Ectodermal cell (in vitro differentiated cells): ENCODE data around the gene EVL.

Experiments used
- H3K27ac ChIP-seq: 2 replicates; pipeline ENCODE4 v1.7.0; 2013; ENCODE audit warnings: mild to moderate bottlenecking, low read depth, low read length; ENCODE audit not compliant: insufficient read depth, poor library complexity, severe bottlenecking
- H3K27me3 ChIP-seq: 2 replicates; pipeline ENCODE4 v1.7.0; 2013; ENCODE audit warnings: mild to moderate bottlenecking, low read length; ENCODE audit not compliant: insufficient read depth, control insufficient read depth, poor library complexity, severe bottlenecking
- H3K36me3 ChIP-seq: one replicate; pipeline ENCODE4 v1.7.0; 2013; ENCODE audit warnings: low read length; ENCODE audit not compliant: control insufficient read depth, insufficient read depth
- H3K4me1 ChIP-seq: one replicate; pipeline ENCODE4 v1.7.0; 2013; ENCODE audit warnings: low read length; ENCODE audit not compliant: control insufficient read depth, insufficient read depth
- H3K4me3 ChIP-seq: 2 replicates; pipeline ENCODE4 v1.7.0; 2013; ENCODE audit warnings: low read depth, low read length, control low read depth; ENCODE audit not compliant: insufficient read depth
- H3K9me3 ChIP-seq: 2 replicates; pipeline ENCODE4 v1.7.0; 2013; ENCODE audit warnings: mild to moderate bottlenecking, low read length, moderate library complexity; ENCODE audit not compliant: control insufficient read depth
- WGBS, 2 experiments: methylation state at CpG; one replicate each; pipeline ENCODE4 v1.1.7; 2013; ENCODE audit warnings: missing lambda C conversion rate in 2 of 2; 5-methylcytosine and 5-hydroxymethylcytosine counted together

Gene EVL

DNA sequence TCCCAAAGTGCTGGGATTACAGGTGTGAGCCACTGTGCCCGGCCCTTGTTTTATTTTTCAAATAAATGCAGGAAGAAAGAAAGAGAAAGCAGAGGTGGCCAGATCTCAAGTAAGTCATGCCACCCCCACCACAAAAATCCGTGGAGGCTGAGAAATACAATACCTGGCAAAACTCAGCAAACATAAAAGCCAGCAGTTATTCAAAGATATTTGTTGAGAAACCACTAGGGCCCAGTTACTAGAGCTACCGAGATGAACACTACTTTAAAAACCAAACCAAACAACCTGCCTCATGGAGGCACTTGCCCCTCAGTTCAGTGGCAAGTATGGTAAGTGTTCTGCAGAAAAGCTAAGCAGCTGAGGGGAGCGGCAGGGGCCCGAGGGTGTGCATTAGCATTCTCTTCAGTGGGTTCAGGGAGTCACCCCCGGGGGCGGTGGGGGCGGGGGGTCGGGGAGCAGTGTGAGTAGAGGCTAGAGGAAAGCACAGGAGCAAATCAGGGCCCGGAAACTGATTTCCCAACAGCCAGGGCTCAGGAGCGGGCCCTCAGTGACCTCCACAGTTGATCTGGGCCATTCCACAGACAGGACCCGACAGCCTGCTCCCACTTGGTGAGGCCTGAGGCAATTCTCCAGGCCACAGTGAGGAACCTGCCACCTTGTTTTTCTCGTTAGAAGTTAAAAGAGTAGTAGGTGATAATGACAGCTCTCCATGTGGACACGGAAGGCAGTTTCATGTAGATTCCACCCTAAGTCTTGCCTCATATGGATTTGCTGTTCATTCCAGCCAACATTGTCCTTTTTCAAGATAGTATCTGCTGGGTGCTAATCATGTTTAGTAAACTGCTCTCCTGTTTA is 8.6 kb downstream of the EVL start:
- 78 to 83% methylated on average over 14 of the region's 14 CpGs for WGBS, 2 experiments

GRCh38 chr14:100074431-100075100 is 9.3 kb downstream of the EVL start:
- 95 to 97% methylated on average over 7 of the region's 7 CpGs for WGBS, 2 experiments
- Histone ChIP-seq H3K36me3 (no peaks in the 10 kb centered on the region), H3K4me3 (no peak overlapping the region), H3K27me3 (no peaks in the 10 kb centered on the region), H3K27ac (no peak overlapping the region), H3K4me1 (no peaks in the 10 kb centered on the region), H3K9me3 (no peaks in the 10 kb centered on the region)

More for the DNA sequence above, 8.6 kb downstream of the EVL start:
- Histone ChIP-seq H3K4me1 (no peaks in the 10 kb centered on the region), H3K36me3 (no peaks in the 10 kb centered on the region), H3K4me3 (no peak overlapping the region), H3K27ac (no peak overlapping the region), H3K9me3 (no peaks in the 10 kb centered on the region), H3K27me3 (no peaks in the 10 kb centered on the region)

- Histone ChIP-seq H3K27me3 (no peaks in the 10 kb centered on the region), H3K27ac (no peak overlapping the region), H3K36me3 (no peaks in the 10 kb centered on the region), H3K9me3 (no peaks in the 10 kb centered on the region), H3K4me3 (no peak overlapping the region), H3K4me1 (peaks cover 3% of the 10 kb centered on the region)
- 80 to 83% methylated on average over 4 of the region's 4 CpGs for WGBS, 2 experiments
These were observed 10.5 kb downstream of the EVL start for GRCh38 chr14:100075681-100076080.

DNA sequence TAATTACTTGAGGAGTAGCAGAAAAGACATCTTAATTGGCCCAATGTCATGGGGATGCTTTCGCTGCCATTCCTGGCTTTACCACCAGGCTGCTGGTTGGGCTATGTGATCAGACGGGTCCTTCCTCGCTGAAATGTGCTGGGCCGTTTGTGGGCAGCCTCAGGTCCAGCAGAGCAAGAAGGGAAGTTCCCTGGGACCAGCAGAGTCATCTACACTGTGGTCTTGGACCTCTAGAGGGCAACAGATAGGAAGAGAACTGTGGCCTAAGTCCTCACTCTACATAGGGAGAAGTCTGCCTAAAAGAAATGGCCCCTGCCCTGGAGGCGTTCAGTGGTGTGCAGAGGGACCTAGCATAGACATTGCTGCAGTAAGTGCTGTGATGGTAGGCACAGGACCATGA is 10.9 kb downstream of the EVL start:
- Histone ChIP-seq H3K4me1 (peaks cover 3% of the 10 kb centered on the region), H3K27ac (no peak overlapping the region), H3K27me3 (no peaks in the 10 kb centered on the region), H3K9me3 (no peaks in the 10 kb centered on the region), H3K36me3 (no peaks in the 10 kb centered on the region), H3K4me3 (no peak overlapping the region)
- WGBS, 2 experiments: 83 to 87% methylated on average over 5 of the region's 5 CpGs

DNA sequence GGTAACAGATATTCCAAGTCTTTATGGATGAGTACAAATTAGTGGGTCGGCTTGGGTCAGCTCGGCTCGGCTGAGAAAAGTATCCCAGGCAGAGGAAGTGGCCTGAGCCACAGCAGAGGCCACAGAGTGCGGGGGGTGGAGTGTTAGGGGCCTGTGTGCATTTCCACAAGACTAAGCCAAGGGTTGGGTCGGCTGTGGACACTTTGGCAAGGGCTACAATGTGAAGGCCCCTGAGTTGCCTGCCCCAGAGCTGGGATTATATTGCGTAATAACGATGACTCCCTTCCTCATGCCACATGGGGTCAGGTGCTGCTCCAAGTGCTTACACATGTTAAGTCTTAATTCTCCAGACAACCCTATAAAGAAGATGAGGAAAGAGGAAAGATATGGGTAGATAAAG is 11.4 kb downstream of the EVL start:
- 96 to 97% methylated on average over 7 of the region's 7 CpGs for WGBS, 2 experiments

DNA sequence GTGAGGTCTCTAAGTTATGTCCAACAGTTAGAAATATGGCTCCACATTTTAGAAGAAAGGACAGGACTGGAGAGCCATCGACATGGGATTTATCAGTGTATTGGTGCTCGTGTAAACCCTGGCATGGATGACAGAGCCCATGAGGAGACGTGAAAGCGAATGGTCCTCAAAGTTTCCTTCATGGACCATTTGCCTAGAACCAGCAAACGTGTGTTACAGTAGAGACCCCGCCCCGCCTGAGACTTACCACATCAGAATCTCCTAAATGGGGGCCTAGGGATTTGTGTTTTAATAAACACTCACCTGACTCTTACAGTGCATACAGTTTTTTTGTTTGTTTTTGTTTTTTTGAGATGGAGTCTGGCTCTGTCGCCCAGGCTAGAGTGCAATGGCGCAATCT is 12.2 kb downstream of the EVL start:
- no peaks in the 10 kb centered on the region for H3K27me3 ChIP-seq
- H3K36me3 ChIP-seq: no peaks in the 10 kb centered on the region
- no peaks in the 10 kb centered on the region for H3K9me3 ChIP-seq
- no peak overlapping the region for H3K27ac ChIP-seq
- peaks cover 3% of the 10 kb centered on the region for H3K4me1 ChIP-seq
- no peak overlapping the region for H3K4me3 ChIP-seq
- WGBS, 2 experiments: 94 to 95% methylated on average over 9 of the region's 9 CpGs

More for the DNA sequence above, 11.4 kb downstream of the EVL start:
- H3K27ac ChIP-seq: no peak overlapping the region
- no peak overlapping the region for H3K4me3 ChIP-seq
- no peaks in the 10 kb centered on the region for H3K27me3 ChIP-seq
- H3K4me1 ChIP-seq: peaks cover 3% of the 10 kb centered on the region
- H3K9me3 ChIP-seq: no peaks in the 10 kb centered on the region
- H3K36me3 ChIP-seq: no peaks in the 10 kb centered on the region

DNA sequence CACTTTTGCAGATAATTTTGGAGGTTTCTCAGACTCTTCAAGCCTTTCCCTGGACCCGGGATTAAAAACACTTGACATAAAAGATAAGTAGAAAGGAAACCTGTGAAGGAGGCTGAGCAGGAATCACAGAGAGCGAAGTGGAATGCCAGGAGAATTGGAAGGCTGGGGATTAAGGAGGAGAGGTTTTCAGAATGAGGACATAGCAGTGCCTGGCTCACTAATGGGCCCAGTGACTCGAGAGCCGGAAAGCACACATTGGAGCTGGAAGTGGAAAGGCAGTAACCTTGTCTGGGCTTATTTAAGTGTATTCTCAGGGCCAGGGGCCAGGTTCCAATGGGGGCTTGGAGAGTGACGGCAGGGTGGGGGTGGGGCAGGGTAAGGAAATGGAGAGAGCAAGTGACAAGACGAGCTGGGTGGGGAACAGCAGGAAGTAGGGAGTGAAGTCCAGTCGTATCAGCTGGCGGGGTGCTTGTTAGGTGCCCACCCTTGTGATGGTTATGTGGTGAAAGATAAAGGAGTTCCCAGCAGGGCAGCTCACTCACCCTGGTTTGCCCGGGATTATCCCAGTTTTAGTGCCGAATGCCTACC is 13.1 kb downstream of the EVL start:
- Histone ChIP-seq H3K4me3 (no peak overlapping the region), H3K27me3 (no peaks in the 10 kb centered on the region), H3K27ac (no peak overlapping the region), H3K36me3 (no peaks in the 10 kb centered on the region), H3K4me1 (peaks cover 3% of the 10 kb centered on the region), H3K9me3 (no peaks in the 10 kb centered on the region)
- WGBS, 2 experiments: 85 to 89% methylated on average over 10 of the region's 10 CpGs

GRCh38 chr14:100078997-100079725 is 13.9 kb downstream of the EVL start:
- H3K36me3 ChIP-seq: no peaks in the 10 kb centered on the region
- H3K27me3 ChIP-seq: no peaks in the 10 kb centered on the region
- no peaks in the 10 kb centered on the region for H3K9me3 ChIP-seq
- 58 to 62% methylated on average over 9 of the region's 9 CpGs for WGBS, 2 experiments
- no peak overlapping the region for H3K4me3 ChIP-seq
- peaks cover 3% of the 10 kb centered on the region for H3K4me1 ChIP-seq
- no peak overlapping the region for H3K27ac ChIP-seq

DNA sequence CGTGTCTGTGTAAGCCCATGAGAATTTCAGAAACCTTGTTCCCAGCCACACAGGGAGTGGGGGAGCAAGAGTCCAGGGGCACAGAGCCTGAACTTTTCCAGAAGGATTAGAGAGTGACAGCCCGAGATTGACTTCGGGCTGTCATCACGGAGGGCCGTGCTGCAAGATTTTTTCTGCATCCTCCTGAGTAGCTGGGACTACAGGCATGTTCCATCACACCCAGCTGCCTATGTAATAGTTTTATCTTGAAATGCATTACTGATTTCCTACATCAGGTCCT is 14.4 kb downstream of the EVL start:
- Histone ChIP-seq H3K9me3 (no peaks in the 10 kb centered on the region), H3K27me3 (no peaks in the 10 kb centered on the region), H3K4me1 (peaks cover 3% of the 10 kb centered on the region), H3K36me3 (no peaks in the 10 kb centered on the region), H3K4me3 (no peak overlapping the region), H3K27ac (no peak overlapping the region)
- WGBS, 2 experiments: 88 to 90% methylated on average over 5 of the region's 5 CpGs

GRCh38 chr14:100080206-100080605 is 15.0 kb downstream of the EVL start:
- Histone ChIP-seq H3K4me3 (no peak overlapping the region), H3K4me1 (peaks cover 3% of the 10 kb centered on the region)

More at GRCh38 chr14:100080206-100080605, 15.0 kb downstream of the EVL start:
- WGBS, 2 experiments: 87 to 90% methylated on average over 5 of the region's 5 CpGs
- Histone ChIP-seq H3K36me3 (no peaks in the 10 kb centered on the region), H3K27ac (no peak overlapping the region), H3K27me3 (no peaks in the 10 kb centered on the region), H3K9me3 (no peaks in the 10 kb centered on the region)
